ENCODE data around the gene USP24.
"Not testable (repeated sequence)": the region's sequence is repeated elsewhere in the genome, so short reads cannot be mapped to it uniquely, and the experiment has no call there.

Gene USP24

GRCh38 chr1:55049914-55050278, 165.3 kb downstream of the USP24 start:
- DNase-seq, result no peak

GRCh38 chr1:55049271-55049913, 165.8 kb downstream of the USP24 start:
- DNase-seq, result no peak

- DNase-seq, result peak; percentile 35
Observed at GRCh38 chr1:55048453-55049270, 166.5 kb downstream of the USP24 start.

- no peak for DNase-seq
Observed at GRCh38 chr1:55047611-55048010, 167.6 kb downstream of the USP24 start.

GRCh38 chr1:55046871-55047270, 168.3 kb downstream of the USP24 start:
- DNase-seq, result no peak

GRCh38 chr1:55045430-55045829, 169.7 kb downstream of the USP24 start:
- no peak for DNase-seq

GRCh38 chr1:55044617-55045397, 170.4 kb downstream of the USP24 start:
- no peak for DNase-seq

- DNase-seq, result no peak
Observed at GRCh38 chr1:55043726-55044125, 171.4 kb downstream of the USP24 start.

GRCh38 chr1:55043011-55043410, 172.2 kb downstream of the USP24 start:
- no peak for DNase-seq

GRCh38 chr1:55041613-55042012, 173.6 kb downstream of the USP24 start:
- DNase-seq, result no peak

- DNase-seq, result no peak
Observed at GRCh38 chr1:55040933-55041494, 174.2 kb downstream of the USP24 start.

- peak; percentile 72 for DNase-seq
Observed at GRCh38 chr1:55040083-55040932, 174.9 kb downstream of the USP24 start.

- DNase-seq, result peak; percentile 87
Observed at GRCh38 chr1:55039342-55040082, 175.7 kb downstream of the USP24 start, which contains the start of gene PCSK9. Gene PCSK9 (plus strand): TSS chr1:55039548. CDS start chr1:55039838, 290 bp downstream.

GRCh38 chr1:55038974-55039341, 176.2 kb downstream of the USP24 start:
- no peak for DNase-seq

- DNase-seq, result no peak
Observed at GRCh38 chr1:55038552-55038838, 176.7 kb downstream of the USP24 start.

GRCh38 chr1:55037733-55038551, 177.2 kb downstream of the USP24 start:
- no peak for DNase-seq

- DNase-seq, result peak; percentile 34
Observed at GRCh38 chr1:55035904-55036303, 179.3 kb downstream of the USP24 start.

GRCh38 chr1:55034476-55035133, 180.6 kb downstream of the USP24 start:
- DNase-seq, result no peak

GRCh38 chr1:55033265-55033614, 181.9 kb downstream of the USP24 start:
- DNase-seq, result no peak

GRCh38 chr1:55031098-55031497, 184.1 kb downstream of the USP24 start:
- DNase-seq, result not testable (repeated sequence)

All from DMS53 (cell line).